HepG2 (cell line): ENCODE results near the gene RORC. TPM values are rescaled to one million over a fixed set of nuclear protein-coding genes. Genes with fewer than 3 reads are reported as not detected.

Source experiments
- CBX5 ChIP-seq: sonication (generic); formaldehyde crosslinking; IDR thresholded peaks from 2 replicates; pipeline ENCODE4 v1.4.0; 2020; ENCODE audit warnings: missing genetic modification reagents, borderline replicate concordance
- DNMT1 ChIP-seq: sonication (generic); formaldehyde crosslinking; IDR thresholded peaks from 2 replicates; pipeline ENCODE4 v1.5.1; 2020; ENCODE audit warnings: mild to moderate bottlenecking, missing genetic modification reagents
- FLYWCH1 ChIP-seq: sonication (generic); formaldehyde crosslinking; IDR thresholded peaks from 2 replicates; pipeline ENCODE4 v1.8.1; 2023; ENCODE audit warnings: mild to moderate bottlenecking, missing genetic modification reagents
- FOSL1 ChIP-seq: sonication (generic); formaldehyde crosslinking; IDR thresholded peaks from 2 replicates; pipeline ENCODE4 v1.9.0; 2021; ENCODE audit warnings: missing genetic modification reagents, borderline replicate concordance
- FOXK2 ChIP-seq: fragments of 450-650 bp; IDR thresholded peaks from 2 replicates; pipeline ENCODE4 v1.6.1; 2016
- MZF1 ChIP-seq: sonication (generic); formaldehyde crosslinking; IDR thresholded peaks from 2 replicates; pipeline ENCODE4 v1.8.1; 2023; ENCODE audit warnings: mild to moderate bottlenecking, missing genetic modification reagents, borderline replicate concordance
- NFATC3 ChIP-seq: sonication (generic); formaldehyde crosslinking; IDR thresholded peaks from 2 replicates; pipeline ENCODE4 v1.5.1; 2020; ENCODE audit warnings: mild to moderate bottlenecking, missing genetic modification reagents
- NFE2L1 ChIP-seq: sonication (generic); formaldehyde crosslinking; IDR thresholded peaks from 2 replicates; pipeline ENCODE4 v1.4.0; 2020; ENCODE audit warnings: missing genetic modification reagents, mild to moderate bottlenecking, borderline replicate concordance
- NKX3-1 ChIP-seq: sonication (generic); formaldehyde crosslinking; IDR thresholded peaks from 2 replicates; pipeline ENCODE4 v1.5.0; 2020; ENCODE audit warnings: missing genetic modification reagents
- RFXANK ChIP-seq: IDR thresholded peaks from 2 replicates; pipeline ENCODE4 v1.6.1; 2016
- RXRA ChIP-seq: sonication (generic); formaldehyde crosslinking; IDR thresholded peaks from 2 replicates; pipeline ENCODE4 v1.5.1; 2020; ENCODE audit warnings: missing genetic modification reagents
- SPEN ChIP-seq: sonication (generic); formaldehyde crosslinking; IDR thresholded peaks from 2 replicates; pipeline ENCODE4 v1.5.1; 2020; ENCODE audit warnings: low read depth, mild to moderate bottlenecking, missing genetic modification reagents
- TEAD3 ChIP-seq: optimal IDR thresholded peaks from 2 replicates; pipeline ENCODE3; 2016; ENCODE audit warnings: borderline replicate concordance
- THAP7 ChIP-seq: sonication (generic); formaldehyde crosslinking; IDR thresholded peaks from 2 replicates; pipeline ENCODE4 v1.8.1; 2023; ENCODE audit warnings: mild to moderate bottlenecking, missing genetic modification reagents
- ZFP41 ChIP-seq: sonication (generic); formaldehyde crosslinking; IDR thresholded peaks from 2 replicates; pipeline ENCODE4 v1.4.0; 2020; ENCODE audit warnings: mild to moderate bottlenecking, missing genetic modification reagents, borderline replicate concordance
- ZNF431 ChIP-seq: sonication (generic); formaldehyde crosslinking; IDR thresholded peaks from 2 replicates; pipeline ENCODE4 v1.9.0; 2022; ENCODE audit warnings: missing genetic modification reagents, low read depth, mild to moderate bottlenecking, borderline replicate concordance
- ZNF501 ChIP-seq: sonication (generic); formaldehyde crosslinking; IDR thresholded peaks from 2 replicates; pipeline ENCODE4 v1.5.1; 2020; ENCODE audit warnings: mild to moderate bottlenecking, moderate library complexity, missing genetic modification reagents
- ZNF740 ChIP-seq: sonication (generic); formaldehyde crosslinking; IDR thresholded peaks from 2 replicates; pipeline ENCODE4 v1.4.0; 2020; ENCODE audit warnings: missing genetic modification reagents
- ZXDC ChIP-seq: sonication (generic); formaldehyde crosslinking; IDR thresholded peaks from 2 replicates; pipeline ENCODE4 v1.5.0; 2020; ENCODE audit warnings: mild to moderate bottlenecking, missing genetic modification reagents
- polyA plus RNA-seq, 8 experiments: library from polyadenylated mRNA; depleted of rRNA in 3 of 8; stranded (reverse) in 7 of 8; unstranded in 1 of 8; fragments of >200 nt; fragmentation: Illumina TruSeq in 4 of 8; extraction: Trizol in 4 of 8; gene quantifications; 2 replicates each; pipeline versions ENCODE4 v1.2.1 to v1.2.3, GENCODE V29; 2011 to 2016; ENCODE audit warnings: low read depth in 4 of 8, missing spikeins in 1 of 8, mixed read lengths in 1 of 8; ENCODE audit not compliant: insufficient read depth in 1 of 8
- total RNA-seq, 5 experiments: library from RNA; depleted of rRNA; stranded (reverse); fragments of >200 nt; fragmentation: Illumina TruSeq; extraction: Trizol; gene quantifications; 2 replicates each; pipeline ENCODE4 v1.2.3, GENCODE V29; 2016; ENCODE audit warnings: low read depth in 1 of 5
- TF ChIP-seq, protein P1 (sequence below): sonication (generic); formaldehyde crosslinking; IDR thresholded peaks from 2 replicates; pipeline ENCODE4 v1.8.1; 2023; ENCODE audit warnings: mild to moderate bottlenecking, missing genetic modification reagents
- TF ChIP-seq, protein P2 (sequence below): sonication (generic); formaldehyde crosslinking; conservative IDR thresholded peaks from 2 replicates; pipeline ENCODE4 v1.4.0; 2020; ENCODE audit warnings: missing genetic modification reagents
- TF ChIP-seq, protein P3 (sequence below): sonication (generic); formaldehyde crosslinking; IDR thresholded peaks from 2 replicates; pipeline ENCODE4 v1.4.0; 2020; ENCODE audit warnings: mild to moderate bottlenecking, missing genetic modification reagents

RORC gene
- total and polyA plus RNA-seq, 2 of the 13 experiments (the other 11 are each of a cell fraction or from before 2014, with no cell fraction given): 2.5 to 6.5 TPM

- TF ChIP-seq DNMT1 (CRISPR knock-in tag) (no peak), ZFP41 (CRISPR knock-in tag) (no peak), SPEN (no peak), FLYWCH1 (0 out of 2 replicates have a peak, but pooled peaks have one; percentile 63), RXRA (CRISPR knock-in tag) (no peak), RFXANK (CRISPR knock-in tag) (no peak), ZNF501 (CRISPR knock-in tag) (peak; percentile 45; the same call in 1 of the 2 replicates), THAP7 (CRISPR knock-in tag) (no peak), NKX3-1 (CRISPR knock-in tag) (no peak), MZF1 (CRISPR knock-in tag) (no peak), NFE2L1 (CRISPR knock-in tag) (no peak), TEAD3 (CRISPR knock-in tag) (no peak), FOXK2 (no peak), ZXDC (CRISPR knock-in tag) (no peak), NFATC3 (no peak), ZNF740 (CRISPR knock-in tag) (no peak), ZNF431 (CRISPR knock-in tag) (no peak), FOSL1 (CRISPR knock-in tag) (no peak), CBX5 (CRISPR knock-in tag) (no peak)
- TF ChIP-seq, protein P1, sequence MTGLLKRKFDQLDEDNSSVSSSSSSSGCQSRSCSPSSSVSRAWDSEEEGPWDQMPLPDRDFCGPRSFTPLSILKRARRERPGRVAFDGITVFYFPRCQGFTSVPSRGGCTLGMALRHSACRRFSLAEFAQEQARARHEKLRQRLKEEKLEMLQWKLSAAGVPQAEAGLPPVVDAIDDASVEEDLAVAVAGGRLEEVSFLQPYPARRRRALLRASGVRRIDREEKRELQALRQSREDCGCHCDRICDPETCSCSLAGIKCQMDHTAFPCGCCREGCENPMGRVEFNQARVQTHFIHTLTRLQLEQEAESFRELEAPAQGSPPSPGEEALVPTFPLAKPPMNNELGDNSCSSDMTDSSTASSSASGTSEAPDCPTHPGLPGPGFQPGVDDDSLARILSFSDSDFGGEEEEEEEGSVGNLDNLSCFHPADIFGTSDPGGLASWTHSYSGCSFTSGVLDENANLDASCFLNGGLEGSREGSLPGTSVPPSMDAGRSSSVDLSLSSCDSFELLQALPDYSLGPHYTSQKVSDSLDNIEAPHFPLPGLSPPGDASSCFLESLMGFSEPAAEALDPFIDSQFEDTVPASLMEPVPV (CRISPR knock-in tag): no peak
- TF ChIP-seq, protein P2, sequence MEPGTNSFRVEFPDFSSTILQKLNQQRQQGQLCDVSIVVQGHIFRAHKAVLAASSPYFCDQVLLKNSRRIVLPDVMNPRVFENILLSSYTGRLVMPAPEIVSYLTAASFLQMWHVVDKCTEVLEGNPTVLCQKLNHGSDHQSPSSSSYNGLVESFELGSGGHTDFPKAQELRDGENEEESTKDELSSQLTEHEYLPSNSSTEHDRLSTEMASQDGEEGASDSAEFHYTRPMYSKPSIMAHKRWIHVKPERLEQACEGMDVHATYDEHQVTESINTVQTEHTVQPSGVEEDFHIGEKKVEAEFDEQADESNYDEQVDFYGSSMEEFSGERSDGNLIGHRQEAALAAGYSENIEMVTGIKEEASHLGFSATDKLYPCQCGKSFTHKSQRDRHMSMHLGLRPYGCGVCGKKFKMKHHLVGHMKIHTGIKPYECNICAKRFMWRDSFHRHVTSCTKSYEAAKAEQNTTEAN (CRISPR knock-in tag): no peak
- TF ChIP-seq, protein P3, sequence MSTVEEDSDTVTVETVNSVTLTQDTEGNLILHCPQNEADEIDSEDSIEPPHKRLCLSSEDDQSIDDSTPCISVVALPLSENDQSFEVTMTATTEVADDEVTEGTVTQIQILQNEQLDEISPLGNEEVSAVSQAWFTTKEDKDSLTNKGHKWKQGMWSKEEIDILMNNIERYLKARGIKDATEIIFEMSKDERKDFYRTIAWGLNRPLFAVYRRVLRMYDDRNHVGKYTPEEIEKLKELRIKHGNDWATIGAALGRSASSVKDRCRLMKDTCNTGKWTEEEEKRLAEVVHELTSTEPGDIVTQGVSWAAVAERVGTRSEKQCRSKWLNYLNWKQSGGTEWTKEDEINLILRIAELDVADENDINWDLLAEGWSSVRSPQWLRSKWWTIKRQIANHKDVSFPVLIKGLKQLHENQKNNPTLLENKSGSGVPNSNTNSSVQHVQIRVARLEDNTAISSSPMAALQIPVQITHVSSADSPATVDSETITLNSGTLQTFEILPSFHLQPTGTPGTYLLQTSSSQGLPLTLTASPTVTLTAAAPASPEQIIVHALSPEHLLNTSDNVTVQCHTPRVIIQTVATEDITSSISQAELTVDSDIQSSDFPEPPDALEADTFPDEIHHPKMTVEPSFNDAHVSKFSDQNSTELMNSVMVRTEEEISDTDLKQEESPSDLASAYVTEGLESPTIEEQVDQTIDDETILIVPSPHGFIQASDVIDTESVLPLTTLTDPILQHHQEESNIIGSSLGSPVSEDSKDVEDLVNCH (CRISPR knock-in tag): no peak
Observed at GRCh38 chr1:151790940-151791651, 40.5 kb downstream of the RORC start (continued).
